ENCODE data around the gene SLC29A3. TPM values are rescaled to one million over a fixed set of nuclear protein-coding genes. Genes with fewer than 3 reads are reported as not detected.
"Not testable (repeated sequence)": the region's sequence is repeated elsewhere in the genome, so short reads cannot be mapped to it uniquely, and the experiment has no call there.

Gene SLC29A3
- total and polyA plus RNA-seq, 7 donors, result 2.3 to 6.2 (median 4.6) TPM

DNA sequence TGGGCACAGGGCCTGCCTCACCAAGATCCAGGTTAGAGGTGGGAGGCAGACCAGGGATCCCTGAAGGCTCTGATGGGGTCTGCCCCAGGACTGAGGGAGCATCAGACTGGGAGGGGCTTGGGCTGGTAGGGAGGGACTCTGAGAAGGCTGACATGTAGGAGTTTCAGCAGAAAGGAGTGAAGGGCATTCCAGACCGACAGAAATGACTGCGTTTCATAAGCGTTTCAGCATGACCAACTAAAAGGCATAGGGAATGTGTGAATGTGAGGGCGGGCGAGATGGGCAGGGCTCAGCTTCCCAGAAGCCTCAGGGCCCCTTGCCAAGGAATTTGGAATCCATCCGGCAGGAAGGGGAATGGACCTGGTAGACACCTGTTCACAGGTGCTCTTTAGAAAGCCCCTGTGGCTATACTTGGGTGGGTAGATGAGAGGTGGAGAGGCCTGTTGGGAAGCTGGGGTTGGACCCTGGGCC is 24.9 kb upstream of the SLC29A3 start:
- Histone ChIP-seq H3K9me3 (no peaks in the 10 kb centered on the region), H3K4me1 (no peaks in the 10 kb centered on the region), H3K4me3 (no peak overlapping the region), H3K27ac (no peak overlapping the region), H3K27me3 (no peaks in the 10 kb centered on the region), H3K36me3 (no peaks in the 10 kb centered on the region)
- DNase-seq, result no peak
- TF ChIP-seq POLR2AphosphoS5 (IDR thresholded peaks at IDR 0.05) (no peak), POLR2A (IDR thresholded peaks at IDR 0.05) (no peak), EP300 (IDR thresholded peaks at IDR 0.05) (no peak), CTCF (IDR thresholded peaks at IDR 0.05) (no peak)
- WGBS, 2 donors, result 55 to 85% methylated on average over 6 of the region's 6 CpGs
- intact Hi-C loops (cut with DNase I), result no loop called here

DNA sequence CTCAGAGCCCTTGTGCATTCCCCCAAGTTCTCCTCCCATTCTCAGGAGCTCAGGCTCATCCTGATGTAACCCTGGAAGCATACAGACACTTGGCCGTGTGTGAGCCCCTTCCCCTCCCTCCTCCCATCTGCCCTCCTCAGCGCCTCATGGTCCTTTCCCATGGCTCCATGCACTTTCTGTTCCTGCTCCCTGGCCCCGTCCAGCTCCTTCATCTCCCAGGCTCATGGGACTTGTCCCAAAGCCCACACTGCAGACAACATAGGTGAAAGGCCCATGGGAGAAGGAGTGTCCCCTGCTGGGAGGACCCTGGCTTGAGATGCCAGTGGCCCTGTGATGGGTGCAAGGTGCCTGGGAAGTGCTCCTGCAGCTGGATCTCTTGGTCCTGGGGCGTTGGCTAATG is 24.2 kb upstream of the SLC29A3 start:
- DNase-seq, result no peak
- intact Hi-C loops (cut with DNase I), result no loop called here
- H3K36me3 ChIP-seq, result no peaks in the 10 kb centered on the region

DNA sequence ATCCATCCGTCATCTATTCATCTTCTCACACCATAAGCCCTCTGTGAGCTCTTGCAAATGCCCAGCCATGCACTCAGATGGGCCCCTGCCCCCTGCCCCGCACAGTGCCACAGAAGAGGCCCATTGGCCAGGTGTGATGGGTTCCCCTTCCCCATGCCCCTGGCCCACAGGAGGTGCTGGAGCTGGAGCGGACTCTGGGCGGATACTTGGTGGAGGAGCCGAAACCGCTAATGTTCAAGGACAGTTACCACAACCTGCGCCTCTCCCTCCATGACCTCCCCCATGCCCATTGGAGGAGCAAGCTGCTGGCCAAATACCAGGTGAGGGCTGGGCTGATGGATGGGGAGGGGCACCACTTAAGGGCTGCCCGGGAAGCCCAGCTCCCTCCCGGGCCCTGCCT is 23.4 kb upstream of the SLC29A3 start:
- Histone ChIP-seq H3K9me3 (no peaks in the 10 kb centered on the region), H3K36me3 (no peaks in the 10 kb centered on the region), H3K27me3 (no peaks in the 10 kb centered on the region), H3K27ac (no peak overlapping the region), H3K4me3 (no peak overlapping the region), H3K4me1 (no peaks in the 10 kb centered on the region)
- DNase-seq, result no peak
- TF ChIP-seq EP300 (IDR thresholded peaks at IDR 0.05) (no peak), POLR2A (IDR thresholded peaks at IDR 0.05) (no peak), POLR2AphosphoS5 (IDR thresholded peaks at IDR 0.05) (no peak), CTCF (IDR thresholded peaks at IDR 0.05) (no peak)
- intact Hi-C loops (cut with DNase I), result no loop called here
- 78 to 88% methylated on average over 9 of the region's 9 CpGs for WGBS, 2 donors

More for the DNA sequence above, 24.2 kb upstream of the SLC29A3 start:
- no peak for TF ChIP-seq CTCF (IDR thresholded peaks at IDR 0.05)
- H3K4me3 ChIP-seq, result no peak overlapping the region
- no peak overlapping the region for H3K27ac ChIP-seq
- H3K4me1 ChIP-seq, result no peaks in the 10 kb centered on the region
- WGBS, 2 donors, result 73 to 82% methylated on average over 4 of the region's 4 CpGs
- no peaks in the 10 kb centered on the region for H3K9me3 ChIP-seq
- no peaks in the 10 kb centered on the region for H3K27me3 ChIP-seq

GRCh38 chr10:71296086-71296485 is 23.0 kb upstream of the SLC29A3 start:
- Histone ChIP-seq H3K4me3 (no peak overlapping the region), H3K27ac (no peak overlapping the region), H3K4me1 (no peaks in the 10 kb centered on the region), H3K9me3 (no peaks in the 10 kb centered on the region), H3K36me3 (no peaks in the 10 kb centered on the region), H3K27me3 (no peaks in the 10 kb centered on the region)
- DNase-seq, result no peak
- WGBS, 2 donors, result 38 to 61% methylated on average over 5 of the region's 5 CpGs
- TF ChIP-seq POLR2A (IDR thresholded peaks at IDR 0.05) (no peak), CTCF (IDR thresholded peaks at IDR 0.05) (no peak)
- intact Hi-C loops (cut with DNase I), result no loop called here

GRCh38 chr10:71296811-71297210 is 22.2 kb upstream of the SLC29A3 start:
- intact Hi-C loops (cut with DNase I); DNase-seq; H3K9me3 ChIP-seq; H3K4me1 ChIP-seq; H3K4me3 ChIP-seq; H3K27me3 ChIP-seq; H3K36me3 ChIP-seq; H3K27ac ChIP-seq: not testable (repeated sequence)
- WGBS, 2 donors, result 43 to 73% methylated on average over 12 to 13 of the region's 13 CpGs
